ENCODE results near the gene BLNK.

Gene BLNK

GRCh38 chr10:96304230-96304629 is 32.9 kb upstream of the BLNK start, which contains the start of gene DNTT:
Gene DNTT (plus strand): TSS chr10:96304434. CDS start chr10:96304498, 64 bp downstream.
- H3K36me3 ChIP-seq (ENCODE audit: control insufficient read depth, insufficient read depth, low read length) = no peaks in the 10 kb centered on the region
- no peaks in the 10 kb centered on the region for H3K27me3 ChIP-seq (ENCODE audit: control insufficient read depth, insufficient read depth, low read length)
- H3K27ac ChIP-seq (ENCODE audit: low read depth, low read length) = no peak within 1 kb of the TSS
- no peak within 1 kb of the TSS for H3K4me3 ChIP-seq (ENCODE audit: low read depth, low read length)
- H3K9ac ChIP-seq (ENCODE audit: low read length) = no peak within 1 kb of the TSS
- peaks cover 33% of the 10 kb centered on the region for H3K4me1 ChIP-seq (ENCODE audit: control insufficient read depth, insufficient read depth, low read length)
- H3K9me3 ChIP-seq (ENCODE audit: control insufficient read depth, insufficient read depth, low read depth, low read length) = no peaks in the 10 kb centered on the region

DNA sequence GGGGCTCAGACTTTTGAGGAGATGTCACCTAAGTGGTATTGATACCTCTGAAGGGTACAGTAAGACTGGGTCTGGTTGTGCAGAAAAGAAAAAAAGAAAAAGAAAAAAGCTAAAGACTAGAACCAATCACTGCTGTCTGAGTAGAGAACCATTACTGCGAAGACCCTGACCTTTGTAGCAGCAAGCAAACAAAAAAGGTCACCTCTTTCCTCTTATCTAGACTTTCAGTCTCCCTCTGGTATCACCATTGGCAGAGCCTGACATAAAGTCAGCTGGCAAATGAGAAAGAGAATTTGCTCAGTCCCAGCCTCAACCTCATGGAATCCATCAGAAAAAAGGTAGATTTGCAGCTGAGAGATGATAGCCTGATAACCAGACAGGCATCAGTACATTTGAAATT is 30.2 kb upstream of the BLNK start:
- no peak overlapping the region for H3K27ac ChIP-seq (ENCODE audit: low read depth, low read length)
- H3K36me3 ChIP-seq (ENCODE audit: control insufficient read depth, insufficient read depth, low read length) = no peaks in the 10 kb centered on the region
- H3K9me3 ChIP-seq (ENCODE audit: control insufficient read depth, insufficient read depth, low read depth, low read length) = no peaks in the 10 kb centered on the region
- no peak overlapping the region for H3K4me3 ChIP-seq (ENCODE audit: low read depth, low read length)
- no peak overlapping the region for H3K9ac ChIP-seq (ENCODE audit: low read length)
- 0 out of 2 replicates have a peak, but pooled peaks cover 17% of the 10 kb centered on the region for H3K4me1 ChIP-seq (ENCODE audit: control insufficient read depth, insufficient read depth, low read length)
- H3K27me3 ChIP-seq (ENCODE audit: control insufficient read depth, insufficient read depth, low read length) = no peaks in the 10 kb centered on the region

DNA sequence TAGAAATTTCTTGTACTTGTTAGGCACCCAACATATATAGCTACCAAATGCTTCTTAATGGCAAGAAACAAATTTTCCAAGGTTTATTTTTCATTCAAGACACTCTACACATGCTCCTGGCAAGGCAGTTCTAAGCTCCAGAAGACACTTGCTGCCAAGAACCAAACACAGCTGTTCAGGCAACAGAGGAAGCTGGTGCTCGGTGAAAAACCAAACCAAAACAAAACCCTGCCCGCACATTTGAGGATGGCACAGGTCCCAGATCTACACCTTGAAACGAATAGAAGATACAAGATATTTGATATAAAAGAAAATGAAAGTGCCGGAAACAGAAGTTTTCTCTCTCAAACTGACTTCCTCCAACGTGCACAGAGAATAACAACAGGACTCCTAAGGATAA is 28.0 kb upstream of the BLNK start:
- Histone ChIP-seq H3K4me3 (ENCODE audit: low read depth, low read length) (no peak overlapping the region), H3K27me3 (ENCODE audit: control insufficient read depth, insufficient read depth, low read length) (no peaks in the 10 kb centered on the region)

GRCh38 chr10:96298362-96298761 is 27.0 kb upstream of the BLNK start:
- Histone ChIP-seq H3K27ac (ENCODE audit: low read depth, low read length) (no peak overlapping the region), H3K9ac (ENCODE audit: low read length) (no peak overlapping the region), H3K4me1 (ENCODE audit: control insufficient read depth, insufficient read depth, low read length) (peaks cover 18% of the 10 kb centered on the region; the same call in 1 of the 2 replicates), H3K36me3 (ENCODE audit: control insufficient read depth, insufficient read depth, low read length) (no peaks in the 10 kb centered on the region), H3K4me3 (ENCODE audit: low read depth, low read length) (no peak overlapping the region), H3K27me3 (ENCODE audit: control insufficient read depth, insufficient read depth, low read length) (no peaks in the 10 kb centered on the region), H3K9me3 (ENCODE audit: control insufficient read depth, insufficient read depth, low read depth, low read length) (no peaks in the 10 kb centered on the region)

More for the DNA sequence above, 28.0 kb upstream of the BLNK start:
- Histone ChIP-seq H3K4me1 (ENCODE audit: control insufficient read depth, insufficient read depth, low read length) (0 out of 2 replicates have a peak, but pooled peaks cover 13% of the 10 kb centered on the region), H3K9me3 (ENCODE audit: control insufficient read depth, insufficient read depth, low read depth, low read length) (no peaks in the 10 kb centered on the region), H3K36me3 (ENCODE audit: control insufficient read depth, insufficient read depth, low read length) (no peaks in the 10 kb centered on the region), H3K9ac (ENCODE audit: low read length) (no peak overlapping the region), H3K27ac (ENCODE audit: low read depth, low read length) (no peak overlapping the region)

DNA sequence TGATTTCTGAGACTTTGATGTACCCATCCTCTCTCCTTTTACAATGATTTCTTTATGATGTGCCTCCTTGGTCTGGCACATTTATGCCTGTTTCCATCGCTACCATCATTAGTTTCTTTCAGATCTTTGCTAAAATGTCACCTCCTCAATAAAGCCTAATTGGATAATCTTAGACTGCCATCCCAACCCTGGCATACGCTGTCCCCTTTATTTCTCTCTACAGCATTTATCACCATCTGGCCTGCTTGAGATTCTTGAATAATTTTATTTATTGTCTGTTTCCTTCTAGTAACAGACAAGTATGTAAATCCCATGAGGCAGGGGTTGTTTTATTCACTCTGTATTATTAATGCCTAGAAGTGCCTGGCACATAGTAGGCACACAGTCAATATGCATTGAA is 26.1 kb upstream of the BLNK start:
- H3K9ac ChIP-seq (ENCODE audit: low read length) = no peak overlapping the region
- H3K27ac ChIP-seq (ENCODE audit: low read depth, low read length) = no peak overlapping the region
- H3K27me3 ChIP-seq (ENCODE audit: control insufficient read depth, insufficient read depth, low read length) = no peaks in the 10 kb centered on the region
- H3K4me3 ChIP-seq (ENCODE audit: low read depth, low read length) = no peak overlapping the region
- no peaks in the 10 kb centered on the region for H3K36me3 ChIP-seq (ENCODE audit: control insufficient read depth, insufficient read depth, low read length)
- H3K9me3 ChIP-seq (ENCODE audit: control insufficient read depth, insufficient read depth, low read depth, low read length) = no peaks in the 10 kb centered on the region
- peaks cover 22% of the 10 kb centered on the region for H3K4me1 ChIP-seq (ENCODE audit: control insufficient read depth, insufficient read depth, low read length)

DNA sequence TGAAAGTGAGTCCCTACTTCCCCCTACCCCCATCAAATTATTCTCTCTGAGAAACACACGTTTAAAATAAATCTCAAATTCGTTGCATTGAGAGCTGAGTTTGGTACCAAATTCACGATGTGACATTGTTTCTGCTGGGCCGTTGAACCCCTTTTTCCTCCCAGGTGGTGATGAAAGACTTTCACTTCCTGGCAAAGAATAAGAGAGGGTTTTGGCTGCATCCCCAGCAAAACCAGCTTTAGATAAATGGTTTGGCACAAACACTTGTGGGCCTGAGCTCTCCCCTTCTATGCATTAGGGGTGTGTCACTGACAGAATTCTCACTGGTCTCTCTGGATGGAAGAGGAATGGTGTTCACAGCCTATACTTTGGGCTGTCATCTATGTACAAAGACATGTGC is 24.1 kb upstream of the BLNK start:
- Histone ChIP-seq H3K9ac (ENCODE audit: low read length) (no peak overlapping the region), H3K9me3 (ENCODE audit: control insufficient read depth, insufficient read depth, low read depth, low read length) (no peaks in the 10 kb centered on the region), H3K27ac (ENCODE audit: low read depth, low read length) (no peak overlapping the region), H3K27me3 (ENCODE audit: control insufficient read depth, insufficient read depth, low read length) (no peaks in the 10 kb centered on the region), H3K4me1 (ENCODE audit: control insufficient read depth, insufficient read depth, low read length) (peaks cover 8% of the 10 kb centered on the region), H3K36me3 (ENCODE audit: control insufficient read depth, insufficient read depth, low read length) (no peaks in the 10 kb centered on the region), H3K4me3 (ENCODE audit: low read depth, low read length) (no peak overlapping the region)

DNA sequence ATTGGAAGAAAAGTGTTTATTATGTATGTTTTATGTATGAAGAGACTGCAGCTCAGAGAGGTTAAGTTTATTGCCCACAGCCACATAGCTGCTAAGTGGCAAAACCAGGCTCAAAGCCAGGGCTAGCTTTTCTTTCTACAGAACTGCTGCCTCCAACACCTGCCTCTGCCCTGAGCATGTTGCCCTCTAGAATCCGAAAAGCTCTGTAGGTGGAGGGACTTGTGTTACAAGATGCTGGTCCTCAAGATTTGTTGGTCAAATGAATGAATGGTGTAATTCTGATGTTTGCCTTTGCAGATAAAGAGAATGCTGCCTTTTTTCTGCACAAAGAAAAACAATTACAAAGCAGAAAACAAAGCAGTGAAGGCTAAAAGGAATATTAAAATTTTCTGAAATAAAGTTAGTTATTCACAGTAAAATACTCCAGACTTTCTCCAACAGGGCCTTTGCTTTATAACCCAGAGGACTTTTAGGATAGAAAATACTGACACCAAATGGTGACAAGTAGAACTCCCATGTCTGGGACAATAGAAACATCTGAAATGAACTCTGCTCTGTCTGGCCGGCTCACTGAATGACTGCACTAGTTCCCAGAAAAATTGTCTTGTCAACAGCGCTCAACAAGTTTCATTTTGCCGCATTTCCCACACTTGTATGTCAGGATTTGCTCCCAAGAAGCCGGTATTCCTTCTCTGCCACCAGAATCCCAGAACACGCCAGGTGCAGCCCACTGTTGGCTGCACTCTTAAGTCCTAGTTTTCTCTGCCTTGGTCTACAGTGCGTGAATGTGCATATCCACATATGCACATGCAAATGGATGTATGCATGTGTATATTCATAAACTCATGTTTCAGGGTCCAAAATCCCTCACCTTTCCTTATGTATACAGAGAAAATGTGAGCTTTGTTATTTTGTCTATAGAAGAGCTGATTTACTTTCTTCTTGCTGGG is 21.9 kb upstream of the BLNK start:
- Histone ChIP-seq H3K27me3 (ENCODE audit: control insufficient read depth, insufficient read depth, low read length) (no peaks in the 10 kb centered on the region), H3K4me3 (ENCODE audit: low read depth, low read length) (no peak overlapping the region), H3K4me1 (ENCODE audit: control insufficient read depth, insufficient read depth, low read length) (peaks cover 8% of the 10 kb centered on the region), H3K9me3 (ENCODE audit: control insufficient read depth, insufficient read depth, low read depth, low read length) (no peaks in the 10 kb centered on the region), H3K36me3 (ENCODE audit: control insufficient read depth, insufficient read depth, low read length) (no peaks in the 10 kb centered on the region), H3K9ac (ENCODE audit: low read length) (no peak overlapping the region), H3K27ac (ENCODE audit: low read depth, low read length) (no peak overlapping the region)

- no peak overlapping the region for H3K27ac ChIP-seq (ENCODE audit: low read depth, low read length)
- no peak overlapping the region for H3K4me3 ChIP-seq (ENCODE audit: low read depth, low read length)
- H3K36me3 ChIP-seq (ENCODE audit: control insufficient read depth, insufficient read depth, low read length) = no peaks in the 10 kb centered on the region
- peaks cover 12% of the 10 kb centered on the region for H3K4me1 ChIP-seq (ENCODE audit: control insufficient read depth, insufficient read depth, low read length)
- no peaks in the 10 kb centered on the region for H3K27me3 ChIP-seq (ENCODE audit: control insufficient read depth, insufficient read depth, low read length)
- H3K9me3 ChIP-seq (ENCODE audit: control insufficient read depth, insufficient read depth, low read depth, low read length) = no peaks in the 10 kb centered on the region
- no peak overlapping the region for H3K9ac ChIP-seq (ENCODE audit: low read length)
Observed at GRCh38 chr10:96290368-96291133, 19.2 kb upstream of the BLNK start.

- Histone ChIP-seq H3K9me3 (ENCODE audit: control insufficient read depth, insufficient read depth, low read depth, low read length) (no peaks in the 10 kb centered on the region), H3K9ac (ENCODE audit: low read length) (no peak overlapping the region), H3K27me3 (ENCODE audit: control insufficient read depth, insufficient read depth, low read length) (no peaks in the 10 kb centered on the region), H3K27ac (ENCODE audit: low read depth, low read length) (no peak overlapping the region), H3K4me3 (ENCODE audit: low read depth, low read length) (no peak overlapping the region), H3K4me1 (ENCODE audit: control insufficient read depth, insufficient read depth, low read length) (peaks cover 19% of the 10 kb centered on the region), H3K36me3 (ENCODE audit: control insufficient read depth, insufficient read depth, low read length) (no peaks in the 10 kb centered on the region)
Observed at GRCh38 chr10:96289218-96289910, 18.0 kb upstream of the BLNK start.

- no peaks in the 10 kb centered on the region for H3K27me3 ChIP-seq (ENCODE audit: control insufficient read depth, insufficient read depth, low read length)
- no peak overlapping the region for H3K9ac ChIP-seq (ENCODE audit: low read length)
- no peaks in the 10 kb centered on the region for H3K36me3 ChIP-seq (ENCODE audit: control insufficient read depth, insufficient read depth, low read length)
- H3K4me1 ChIP-seq (ENCODE audit: control insufficient read depth, insufficient read depth, low read length) = peaks cover 14% of the 10 kb centered on the region
- H3K9me3 ChIP-seq (ENCODE audit: control insufficient read depth, insufficient read depth, low read depth, low read length) = no peaks in the 10 kb centered on the region
- no peak overlapping the region for H3K27ac ChIP-seq (ENCODE audit: low read depth, low read length)
- H3K4me3 ChIP-seq (ENCODE audit: low read depth, low read length) = no peak overlapping the region
Observed at GRCh38 chr10:96288151-96288621, 16.8 kb upstream of the BLNK start.

Data from HUES6 (cell line).